Uterus (tissue), 2 donors: ENCODE data around the gene STK39.

ENCODE experiments used
- CTCF ChIP-seq, 4 experiments: fragments of 200-600 bp in 2 of 4; fragments of 450-650 bp in 2 of 4; sonication (generic) in 2 of 4; IDR thresholded peaks; one replicate each; pipeline ENCODE4 v1.5.1; 2016 to 2019; ENCODE audit warnings: antibody characterized with exemption in 4 of 4, mild to moderate bottlenecking in 2 of 4, moderate library complexity in 1 of 4
- POLR2A ChIP-seq, 2 donors: fragments of 450-650 bp; IDR thresholded peaks; one replicate each; pipeline ENCODE4 v1.6.1; 2016; ENCODE audit warnings: antibody characterized with exemption in 2 of 2, mild to moderate bottlenecking in 1 of 2, moderate library complexity in 1 of 2

- TF ChIP-seq CTCF (IDR thresholded peaks at IDR 0.05) = no peak
- TF ChIP-seq POLR2A (IDR thresholded peaks at IDR 0.05) = no peak
Observed at GRCh38 chr2:168116448-168116847, 130.9 kb downstream of the STK39 start.
